Adipose tissue (tissue), 3 donors: ENCODE results near the gene TFG. TPM values are rescaled to one million over a fixed set of nuclear protein-coding genes. Genes with fewer than 3 reads are reported as not detected.

Experiments used
- H3K27ac ChIP-seq: one replicate; pipeline ENCODE4 v1.5.1; 2013; ENCODE audit warnings: low read depth, low read length
- WGBS, 3 donors: extraction: QIAGEN DNeasy Blood & Tissue Kit; methylation state at CpG; one replicate each; pipeline ENCODE4 v1.1.7; 2013; 5-methylcytosine and 5-hydroxymethylcytosine counted together
- polyA plus RNA-seq, 3 donors: library from polyadenylated mRNA; stranded (reverse); fragments of 200-250 nt; gene quantifications; one replicate each; pipeline ENCODE4 v1.2.3, GENCODE V29; 2013
- donor health status: healthy with polysubstance abuse.
- donor health status: Bipolar disorder and iron deficiency.
- donor health status: healthy.

Gene TFG
- polyA plus RNA-seq, 3 donors = 50.0 to 69.7 (median 55.7) TPM

GRCh38 chr3:100776746-100777145, 67.5 kb downstream of the TFG start:
- WGBS, 3 donors = 80 to 82% (median 80%) methylated on average over 2 of the region's 2 CpGs
- no peak overlapping the region for H3K27ac ChIP-seq

- H3K27ac ChIP-seq = no peak overlapping the region
Observed at GRCh38 chr3:100777271-100777670, 68.0 kb downstream of the TFG start.

GRCh38 chr3:100779480-100779879, 70.2 kb downstream of the TFG start:
- H3K27ac ChIP-seq = no peak overlapping the region

GRCh38 chr3:100780071-100780622, 70.9 kb downstream of the TFG start:
- no peak overlapping the region for H3K27ac ChIP-seq
- 87 to 89% (median 88%) methylated on average over 2 of the region's 2 CpGs for WGBS, 3 donors

GRCh38 chr3:100781301-100781700, 72.0 kb downstream of the TFG start:
- no peak overlapping the region for H3K27ac ChIP-seq
- WGBS, 3 donors = 84 to 97% (median 87%) methylated on average over 2 of the region's 2 CpGs

- no peak overlapping the region for H3K27ac ChIP-seq
- 42 to 55% (median 48%) methylated on average over 2 of the region's 2 CpGs for WGBS, 3 donors
Observed at GRCh38 chr3:100782348-100782747, 73.1 kb downstream of the TFG start.

GRCh38 chr3:100782906-100783305, 73.6 kb downstream of the TFG start:
- 50 to 60% (median 52%) methylated on average over 3 of the region's 3 CpGs for WGBS, 3 donors
- H3K27ac ChIP-seq = no peak overlapping the region

GRCh38 chr3:100783619-100784018, 74.3 kb downstream of the TFG start:
- 77 to 85% (median 84%) methylated on average over 3 of the region's 3 CpGs for WGBS, 3 donors
- H3K27ac ChIP-seq = no peak overlapping the region

- WGBS, 3 donors = 92 to 96% (median 95%) methylated on average over 2 of the region's 2 CpGs
- H3K27ac ChIP-seq = no peak overlapping the region
Observed at GRCh38 chr3:100789579-100789978, 80.3 kb downstream of the TFG start.

- no peak overlapping the region for H3K27ac ChIP-seq
- 12 to 18% (median 14%) methylated on average over 2 of the region's 2 CpGs for WGBS, 3 donors
Observed at GRCh38 chr3:100796556-100796955, 87.3 kb downstream of the TFG start.

- no peak overlapping the region for H3K27ac ChIP-seq
- 60 to 84% (median 64%) methylated on average over 1 of the region's 1 CpG for WGBS, 3 donors
Observed at GRCh38 chr3:100798012-100798411, 88.7 kb downstream of the TFG start.

Other genes starting within 250 kb of the TFG start
- 10 to 100 TPM; 18.1 to 41.6 (median 18.2) TPM for gene TMEM45A, start 216.9 kb upstream of the TFG start, polyA plus RNA-seq
- not detected for gene ADGRG7, start 99.9 kb upstream of the TFG start, polyA plus RNA-seq